OCI-LY1 (cell line): ENCODE data around the gene SPDL1.
A peak's percentile ranks its signal among the peaks of the same experiment; 100 is the strongest.

Experiments
- H2AFZ ChIP-seq: fragments of 200-600 bp; sonication (generic), shearing (Covaris generic); 2 replicates; pipeline ENCODE4 v1.6.0; 2014; ENCODE audit warnings: antibody characterized with exemption, mild to moderate bottlenecking, low read length
- H3F3A ChIP-seq: fragments of 200-600 bp; sonication (generic), shearing (Covaris generic); 2 replicates; pipeline ENCODE4 v1.6.0; 2014; ENCODE audit warnings: mild to moderate bottlenecking, antibody characterized with exemption, low read length, moderate library complexity; ENCODE audit not compliant: insufficient read depth
- H3K27ac ChIP-seq: fragments of 200-600 bp; sonication (generic); 2 replicates; pipeline ENCODE4 v1.5.1; 2014; ENCODE audit warnings: low read length, mixed run types, mild to moderate bottlenecking, low read depth; ENCODE audit not compliant: poor library complexity, severe bottlenecking
- H3K27me3 ChIP-seq: fragments of 200-600 bp; sonication (generic); 2 replicates; pipeline ENCODE4 v1.6.0; 2014; ENCODE audit warnings: antibody characterized with exemption, mild to moderate bottlenecking, low read length, moderate library complexity; ENCODE audit not compliant: insufficient read depth
- H3K36me3 ChIP-seq: fragments of 200-600 bp; sonication (generic); 2 replicates; pipeline ENCODE4 v1.6.1; 2014; ENCODE audit warnings: mild to moderate bottlenecking, antibody characterized with exemption, low read length, moderate library complexity, mixed read lengths; ENCODE audit not compliant: insufficient read depth
- H3K4me1 ChIP-seq: fragments of 200-600 bp; sonication (generic); 2 replicates; pipeline ENCODE4 v1.5.1; 2014; ENCODE audit warnings: mild to moderate bottlenecking, low read length, moderate library complexity; ENCODE audit not compliant: insufficient read depth, severe bottlenecking
- H3K4me2 ChIP-seq: fragments of 200-600 bp; sonication (generic), shearing (Covaris generic); 2 replicates; pipeline ENCODE4 v1.6.1; 2014; ENCODE audit warnings: low read length
- H3K4me3 ChIP-seq: fragments of 200-600 bp; sonication (generic); 2 replicates; pipeline ENCODE4 v1.5.1; 2014; ENCODE audit warnings: low read length, low read depth, mild to moderate bottlenecking, mixed read lengths; ENCODE audit not compliant: poor library complexity, severe bottlenecking
- H3K79me2 ChIP-seq: fragments of 200-600 bp; shearing (Covaris generic); 2 replicates; pipeline ENCODE4 v1.6.1; 2016; ENCODE audit warnings: mixed run types, low read length, mixed read lengths; ENCODE audit not compliant: insufficient read depth
- H3K9ac ChIP-seq: fragments of 200-600 bp; sonication (generic), shearing (Covaris generic); 2 replicates; pipeline ENCODE4 v1.6.1; 2014; ENCODE audit warnings: mild to moderate bottlenecking, low read length, mixed read lengths
- H3K9me2 ChIP-seq: fragments of 200-600 bp; sonication (generic), shearing (Covaris generic); 2 replicates; pipeline ENCODE4 v1.6.1; 2014; ENCODE audit warnings: low read depth, mild to moderate bottlenecking, low read length, mixed read lengths
- H3K9me3 ChIP-seq: fragments of 200-600 bp; shearing (Covaris generic); 2 replicates; pipeline ENCODE4 v1.6.1; 2014; ENCODE audit warnings: low read length, mixed read lengths
- H4K20me1 ChIP-seq: fragments of 200-600 bp; sonication (generic), shearing (Covaris generic); 2 replicates; pipeline ENCODE4 v1.6.0; 2016; ENCODE audit warnings: mild to moderate bottlenecking, low read length; ENCODE audit not compliant: insufficient read depth
- EZH2 ChIP-seq: fragments of 200-600 bp; sonication (generic), shearing (Covaris generic); IDR thresholded peaks from 2 replicates; pipeline ENCODE4 v1.8.0; 2017; ENCODE audit warnings: borderline replicate concordance, mixed run types, mild to moderate bottlenecking, antibody characterized with exemption, low read length, moderate library complexity, mixed read lengths
- TF ChIP-seq, protein P1 (sequence below): fragments of 200-600 bp; sonication (generic), shearing (Covaris generic); IDR thresholded peaks from 2 replicates; pipeline ENCODE4 v1.5.1; 2017; ENCODE audit warnings: mild to moderate bottlenecking, antibody characterized with exemption, low read length, moderate library complexity, mixed read lengths

SPDL1 gene

DNA sequence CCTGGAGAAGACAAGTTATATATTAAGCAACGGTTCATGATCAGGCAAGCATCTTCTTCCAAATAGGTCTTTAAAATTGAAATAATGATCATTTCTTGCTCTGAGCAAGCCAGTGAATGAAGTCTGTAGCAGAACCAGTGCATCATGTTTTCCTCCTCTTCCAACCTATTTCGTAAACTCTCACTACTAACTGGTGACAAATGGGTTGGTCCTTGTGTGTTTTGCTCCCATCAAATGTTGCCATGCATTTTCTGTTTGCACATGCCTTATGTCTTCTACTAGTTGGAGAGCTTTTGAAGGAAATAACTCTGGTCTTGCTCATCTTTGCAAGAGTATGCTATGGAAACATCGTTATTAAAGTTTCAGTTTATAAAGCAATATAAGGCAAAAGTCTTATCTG, 37.2 kb upstream of the SPDL1 start:
- TF ChIP-seq EZH2: no peak
- TF ChIP-seq, protein P1, sequence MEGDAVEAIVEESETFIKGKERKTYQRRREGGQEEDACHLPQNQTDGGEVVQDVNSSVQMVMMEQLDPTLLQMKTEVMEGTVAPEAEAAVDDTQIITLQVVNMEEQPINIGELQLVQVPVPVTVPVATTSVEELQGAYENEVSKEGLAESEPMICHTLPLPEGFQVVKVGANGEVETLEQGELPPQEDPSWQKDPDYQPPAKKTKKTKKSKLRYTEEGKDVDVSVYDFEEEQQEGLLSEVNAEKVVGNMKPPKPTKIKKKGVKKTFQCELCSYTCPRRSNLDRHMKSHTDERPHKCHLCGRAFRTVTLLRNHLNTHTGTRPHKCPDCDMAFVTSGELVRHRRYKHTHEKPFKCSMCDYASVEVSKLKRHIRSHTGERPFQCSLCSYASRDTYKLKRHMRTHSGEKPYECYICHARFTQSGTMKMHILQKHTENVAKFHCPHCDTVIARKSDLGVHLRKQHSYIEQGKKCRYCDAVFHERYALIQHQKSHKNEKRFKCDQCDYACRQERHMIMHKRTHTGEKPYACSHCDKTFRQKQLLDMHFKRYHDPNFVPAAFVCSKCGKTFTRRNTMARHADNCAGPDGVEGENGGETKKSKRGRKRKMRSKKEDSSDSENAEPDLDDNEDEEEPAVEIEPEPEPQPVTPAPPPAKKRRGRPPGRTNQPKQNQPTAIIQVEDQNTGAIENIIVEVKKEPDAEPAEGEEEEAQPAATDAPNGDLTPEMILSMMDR: no peak
- Histone ChIP-seq H3K27me3 (no peaks in the 10 kb centered on the region), H3K4me2 (no peak overlapping the region), H3K79me2 (no peaks in the 10 kb centered on the region), H3K4me3 (no peak overlapping the region), H3K9me2 (no peaks in the 10 kb centered on the region), H3K27ac (no peak overlapping the region), H3K36me3 (no peaks in the 10 kb centered on the region), H2AFZ (no peak overlapping the region), H3K4me1 (no peaks in the 10 kb centered on the region), H3K9me3 (no peaks in the 10 kb centered on the region), H3F3A (no peaks in the 10 kb centered on the region), H3K9ac (no peak overlapping the region), H4K20me1 (no peaks in the 10 kb centered on the region)

DNA sequence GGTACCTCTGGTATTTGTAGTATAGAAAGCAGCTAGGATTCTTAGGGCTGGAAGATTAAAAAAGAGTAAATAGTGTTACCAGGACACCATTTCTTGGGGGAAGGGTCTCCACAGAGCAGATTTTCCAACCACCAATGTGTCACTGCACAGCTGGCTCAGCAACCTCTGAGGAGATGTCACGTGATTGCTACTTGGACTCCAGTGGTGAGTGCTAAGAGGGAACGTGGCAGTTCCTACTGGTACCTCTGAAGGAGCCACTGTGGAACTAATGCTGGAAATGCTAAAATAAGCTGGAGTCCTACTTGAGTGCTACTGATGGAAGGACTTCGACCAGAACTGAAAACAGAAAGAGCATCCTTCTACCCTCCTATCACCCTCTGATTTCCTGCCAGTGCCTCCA, 36.1 kb upstream of the SPDL1 start:
- H3K4me2 ChIP-seq: no peak overlapping the region
- H3K79me2 ChIP-seq: no peaks in the 10 kb centered on the region
- H3K4me3 ChIP-seq: no peak overlapping the region
- H3K9ac ChIP-seq: no peak overlapping the region
- H3F3A ChIP-seq: no peaks in the 10 kb centered on the region
- TF ChIP-seq EZH2: no peak
- TF ChIP-seq, protein P1: no peak
- no peaks in the 10 kb centered on the region for H3K4me1 ChIP-seq
- H3K9me2 ChIP-seq: no peaks in the 10 kb centered on the region
- H3K9me3 ChIP-seq: no peaks in the 10 kb centered on the region
- H3K27ac ChIP-seq: no peak overlapping the region
- no peaks in the 10 kb centered on the region for H4K20me1 ChIP-seq
- no peaks in the 10 kb centered on the region for H3K36me3 ChIP-seq
- H2AFZ ChIP-seq: no peak overlapping the region
- no peaks in the 10 kb centered on the region for H3K27me3 ChIP-seq

DNA sequence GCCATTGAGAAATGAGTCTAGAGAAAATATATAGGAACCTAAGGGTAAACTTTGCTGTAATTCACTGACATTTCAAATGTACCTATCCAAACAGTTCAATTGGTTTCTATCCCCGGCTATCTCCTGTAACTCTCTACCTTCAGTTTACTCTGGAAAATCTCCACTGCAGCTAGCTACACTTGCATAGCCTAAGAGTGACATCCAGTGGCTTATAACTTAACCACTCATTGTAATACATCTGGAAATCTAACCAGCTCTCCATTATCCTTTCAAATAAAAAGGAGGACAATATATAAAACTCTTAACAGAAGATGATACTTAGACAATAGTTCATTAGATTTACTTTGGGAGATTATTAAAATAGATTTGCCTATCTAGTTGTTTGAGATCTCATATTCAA, 35.3 kb upstream of the SPDL1 start:
- Histone ChIP-seq H3K27me3 (no peaks in the 10 kb centered on the region), H3F3A (no peaks in the 10 kb centered on the region), H3K4me3 (no peak overlapping the region), H4K20me1 (no peaks in the 10 kb centered on the region), H2AFZ (no peak overlapping the region), H3K36me3 (no peaks in the 10 kb centered on the region), H3K9ac (no peak overlapping the region), H3K27ac (no peak overlapping the region), H3K79me2 (no peaks in the 10 kb centered on the region), H3K4me2 (no peak overlapping the region), H3K4me1 (no peaks in the 10 kb centered on the region), H3K9me3 (no peaks in the 10 kb centered on the region), H3K9me2 (no peaks in the 10 kb centered on the region)
- TF ChIP-seq EZH2: no peak
- TF ChIP-seq, protein P1: peak; percentile 33; the same call in 1 of the 2 replicates
